Progenitor cell of endocrine pancreas (in vitro differentiated cells): Measurements from ENCODE around the gene RIC1. TPM values are rescaled to one million over a fixed set of nuclear protein-coding genes. Genes with fewer than 3 reads are reported as not detected.

Experiments used
- DNase-seq: peaks from one replicate; pipeline ENCODE4 v3.0.0; 2021; ENCODE audit warnings: low spot score; ENCODE audit not compliant: unreplicated experiment
- H3K27ac Mint-ChIP-seq: 2 replicates; pipeline ENCODE4 v1.8.0; 2021; ENCODE audit warnings: mild to moderate bottlenecking, moderate library complexity, mixed read lengths
- H3K27me3 Mint-ChIP-seq: 2 replicates; pipeline ENCODE4 v1.8.0; 2021; ENCODE audit warnings: mixed read lengths
- H3K36me3 Mint-ChIP-seq: 2 replicates; pipeline ENCODE4 v1.8.0; 2022; ENCODE audit warnings: mixed read lengths; ENCODE audit not compliant: insufficient read depth
- H3K4me1 Mint-ChIP-seq: 2 replicates; pipeline ENCODE4 v1.8.0; 2021; ENCODE audit warnings: low read depth, mixed read lengths
- H3K4me3 Mint-ChIP-seq: 2 replicates; pipeline ENCODE4 v1.8.0; 2021; ENCODE audit warnings: low read depth, mild to moderate bottlenecking, moderate library complexity, mixed read lengths
- H3K9me3 Mint-ChIP-seq: 2 replicates; pipeline ENCODE4 v1.8.0; 2021; ENCODE audit warnings: low read depth, mixed read lengths
- CTCF ChIP-seq: fragments of 200-600 bp; sonication (generic); IDR thresholded peaks from one replicate; pipeline ENCODE4 v1.5.0; 2021; ENCODE audit warnings: antibody characterized with exemption, mild to moderate bottlenecking; ENCODE audit not compliant: unreplicated experiment
- total RNA-seq: library from RNA; stranded (reverse); gene quantifications from 2 replicates; pipeline ENCODE4 v1.2.1, GENCODE V29; 2021

RIC1 gene
- total RNA-seq, 1 donor from 2014 or later = 24.2 TPM

GRCh38 chr9:5750569-5750968 is 121.7 kb downstream of the RIC1 start:
- Mint-ChIP-seq H3K36me3 (peaks cover 26% of the 10 kb centered on the region), H3K27me3 (no peaks in the 10 kb centered on the region), H3K4me3 (no peak overlapping the region), H3K27ac (no peak overlapping the region), H3K9me3 (peaks cover 6% of the 10 kb centered on the region), H3K4me1 (peaks cover 3% of the 10 kb centered on the region)
- no peak for TF ChIP-seq CTCF
- DNase-seq = no peak

GRCh38 chr9:5756633-5757032 is 127.7 kb downstream of the RIC1 start:
- H3K27me3 Mint-ChIP-seq = no peaks in the 10 kb centered on the region
- H3K9me3 Mint-ChIP-seq = no peaks in the 10 kb centered on the region
- no peak for TF ChIP-seq CTCF
- no peak overlapping the region for H3K4me3 Mint-ChIP-seq
- DNase-seq = no peak
- H3K4me1 Mint-ChIP-seq = peaks cover 1% of the 10 kb centered on the region
- no peak overlapping the region for H3K27ac Mint-ChIP-seq
- H3K36me3 Mint-ChIP-seq = peaks cover 15% of the 10 kb centered on the region

- Mint-ChIP-seq H3K4me3 (no peak overlapping the region), H3K4me1 (no peaks in the 10 kb centered on the region), H3K27ac (no peak overlapping the region), H3K36me3 (peaks cover 20% of the 10 kb centered on the region), H3K9me3 (no peaks in the 10 kb centered on the region), H3K27me3 (no peaks in the 10 kb centered on the region)
- DNase-seq = no peak
- TF ChIP-seq CTCF = no peak
These were observed 131.4 kb downstream of the RIC1 start for GRCh38 chr9:5760338-5760737.

GRCh38 chr9:5762421-5762820 is 133.5 kb downstream of the RIC1 start:
- H3K36me3 Mint-ChIP-seq = peaks cover 29% of the 10 kb centered on the region
- DNase-seq = no peak
- TF ChIP-seq CTCF = no peak
- no peaks in the 10 kb centered on the region for H3K9me3 Mint-ChIP-seq
- no peaks in the 10 kb centered on the region for H3K4me1 Mint-ChIP-seq
- H3K4me3 Mint-ChIP-seq = no peak overlapping the region
- H3K27me3 Mint-ChIP-seq = no peaks in the 10 kb centered on the region
- no peak overlapping the region for H3K27ac Mint-ChIP-seq

- no peak for DNase-seq
- Mint-ChIP-seq H3K27me3 (no peaks in the 10 kb centered on the region), H3K4me3 (no peak overlapping the region), H3K27ac (no peak overlapping the region), H3K36me3 (peaks cover 25% of the 10 kb centered on the region), H3K9me3 (no peaks in the 10 kb centered on the region), H3K4me1 (no peaks in the 10 kb centered on the region)
- TF ChIP-seq CTCF = no peak
These were observed 135.4 kb downstream of the RIC1 start for GRCh38 chr9:5764130-5764868.
